GM19468 (cell line): ENCODE data around the gene GPRIN3.
"Not testable (repeated sequence)": the region's sequence is repeated elsewhere in the genome, so short reads cannot be mapped to it uniquely, and the experiment has no call there.

Experiments
- ATAC-seq: cut with Tn5 transposase; IDR thresholded peaks from one replicate; pipeline ENCODE4 v1.9.1; 2021; ENCODE audit warnings: mild to moderate bottlenecking, moderate library complexity, moderate number of reproducible peaks; ENCODE audit not compliant: unreplicated experiment; ENCODE audit errors: extremely low read depth

The GPRIN3 gene

DNA sequence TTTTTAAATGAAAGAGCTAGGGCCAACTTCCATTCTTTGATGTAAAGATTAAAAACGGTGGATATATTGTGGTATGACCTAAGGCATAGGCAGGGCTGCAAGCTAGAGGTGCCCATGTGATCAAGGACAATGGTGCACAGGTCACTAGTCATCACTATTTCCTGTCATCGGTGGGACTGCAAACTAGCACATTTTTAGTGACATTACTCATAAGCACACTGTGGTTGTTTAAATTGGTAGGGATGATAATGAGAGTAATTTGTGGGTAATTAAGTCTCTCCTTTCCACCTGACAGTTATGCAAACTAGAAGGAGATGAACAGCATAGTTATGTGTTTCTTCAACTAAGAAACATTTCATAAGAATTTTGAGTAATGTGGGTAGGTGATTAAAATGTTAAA is 85.4 kb downstream of the GPRIN3 start:
- no peak for ATAC-seq

DNA sequence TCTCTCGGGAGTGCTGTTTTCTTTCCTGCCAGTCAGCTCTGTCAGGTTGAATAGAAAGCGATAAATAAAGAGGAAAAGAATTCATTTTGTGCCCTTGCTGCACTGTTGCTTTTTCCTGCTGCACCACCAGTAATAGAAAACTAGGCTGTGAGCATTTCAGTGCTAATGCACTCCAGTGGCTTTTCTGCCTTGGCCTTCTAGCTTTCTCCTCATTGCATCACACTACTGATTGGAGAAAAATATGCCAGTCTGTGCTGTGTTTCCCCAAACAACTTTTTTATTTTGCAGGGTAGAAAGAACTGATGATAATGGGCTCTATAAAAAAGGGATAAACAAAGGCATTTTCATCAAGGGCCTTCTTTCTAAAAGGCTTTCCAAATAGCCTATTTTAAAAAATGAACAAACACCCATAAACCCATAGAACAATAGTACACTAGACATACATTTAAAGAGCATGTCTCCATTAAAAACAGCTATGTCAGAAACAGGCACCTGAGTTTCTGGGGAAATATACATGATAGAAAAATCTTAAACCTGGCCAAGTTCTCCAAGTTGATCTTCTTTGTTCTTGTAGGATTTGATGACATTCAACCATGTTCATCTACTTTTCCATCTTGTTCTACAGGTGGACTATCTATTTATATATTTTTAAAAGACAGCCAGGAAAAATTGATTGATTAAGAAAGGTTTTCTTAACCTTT is 86.3 kb downstream of the GPRIN3 start:
- ATAC-seq: no peak

DNA sequence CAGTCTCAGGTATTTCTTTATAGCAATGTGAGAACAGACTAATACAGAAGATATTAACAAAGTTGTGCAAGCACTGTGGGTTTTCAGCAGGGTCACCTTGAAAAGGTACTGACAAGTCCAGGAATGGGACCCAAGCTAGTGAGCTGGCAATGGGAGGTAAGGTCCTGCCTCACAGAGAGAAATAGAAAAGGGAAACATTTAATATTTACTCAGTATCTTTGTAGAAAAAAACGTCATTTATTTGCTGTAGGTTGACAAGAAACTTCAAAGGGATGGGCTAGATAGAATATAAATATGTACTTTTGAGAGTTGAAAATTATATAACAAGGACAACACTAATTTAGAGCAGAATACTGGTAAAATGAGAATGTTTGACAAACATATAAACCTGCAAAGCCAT is 89.0 kb downstream of the GPRIN3 start:
- no peak for ATAC-seq

DNA sequence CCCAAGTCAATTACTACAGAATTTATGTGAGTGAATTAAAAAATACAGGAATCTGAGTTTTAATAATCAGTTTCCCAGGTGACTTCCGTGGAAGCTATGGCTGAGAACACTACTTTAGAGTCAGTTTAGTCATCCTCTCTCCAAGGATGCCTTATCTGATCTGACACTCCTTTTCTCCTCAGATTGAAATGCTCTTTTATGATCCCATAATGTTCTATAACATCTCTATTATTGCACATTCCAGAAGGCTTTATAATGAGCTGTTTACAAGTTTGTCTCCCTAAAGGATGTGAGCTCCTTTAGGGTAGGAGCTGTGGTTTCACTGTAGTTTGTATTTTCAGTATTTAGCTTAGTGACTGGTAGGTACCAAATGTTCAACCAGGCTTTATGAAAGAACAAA is 90.0 kb downstream of the GPRIN3 start:
- ATAC-seq: no peak

DNA sequence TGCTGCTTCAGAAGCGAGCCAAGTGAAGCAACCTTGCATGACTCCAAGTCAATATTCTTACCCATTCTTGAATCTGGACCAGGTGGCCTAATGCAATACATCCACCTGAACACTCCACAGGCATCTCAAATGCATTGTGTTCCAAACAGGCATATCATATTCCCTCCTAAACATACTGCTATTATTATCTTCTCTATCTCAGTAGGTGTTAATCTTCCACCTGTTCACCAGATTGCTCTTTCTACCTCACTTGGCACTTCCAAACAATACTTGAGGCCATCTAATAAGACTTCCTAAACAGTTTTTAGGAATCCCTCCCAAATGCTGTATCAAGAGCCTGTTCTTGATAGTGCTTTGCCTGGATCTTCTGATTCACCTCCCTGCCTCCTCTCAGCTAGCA is 90.7 kb downstream of the GPRIN3 start:
- ATAC-seq: no peak

DNA sequence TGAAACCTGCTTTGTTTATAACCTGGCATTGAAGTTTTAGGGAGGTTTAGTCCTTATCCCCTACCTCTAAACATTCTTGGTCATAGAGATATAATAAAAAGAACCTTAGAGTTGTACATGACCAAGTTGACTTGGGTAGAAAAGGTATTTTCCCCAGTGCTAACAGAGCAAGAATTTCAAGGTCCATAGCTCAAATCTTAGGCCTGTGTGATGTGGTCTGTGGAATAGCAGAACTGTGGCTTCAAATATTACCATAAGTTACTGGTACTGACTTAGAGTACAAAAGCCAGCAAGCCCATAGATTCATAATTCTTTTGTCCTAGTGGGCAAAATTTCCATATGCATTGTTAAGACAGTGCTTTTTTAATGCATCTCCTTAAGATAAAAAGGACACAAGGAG is 91.2 kb downstream of the GPRIN3 start:
- ATAC-seq: no peak

DNA sequence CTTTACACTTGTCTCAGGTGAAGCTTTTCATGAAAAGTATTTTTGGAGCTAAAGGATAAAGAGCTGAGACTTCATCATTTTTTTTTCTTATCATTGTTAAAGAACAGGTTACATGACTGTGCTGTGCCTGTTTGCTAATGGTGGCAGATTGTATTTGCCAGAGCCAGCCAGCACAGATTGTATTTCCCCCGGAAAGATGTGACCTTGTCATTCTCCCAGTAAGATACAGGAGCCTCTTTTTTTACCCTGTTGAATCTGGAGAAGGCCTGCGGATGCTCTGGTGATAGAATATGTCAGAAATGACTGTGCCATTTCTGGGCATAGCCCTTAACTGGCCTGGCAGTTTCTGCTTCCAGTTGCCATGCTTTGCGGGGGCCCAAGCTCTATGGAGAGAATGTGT is 91.9 kb downstream of the GPRIN3 start:
- no peak for ATAC-seq

DNA sequence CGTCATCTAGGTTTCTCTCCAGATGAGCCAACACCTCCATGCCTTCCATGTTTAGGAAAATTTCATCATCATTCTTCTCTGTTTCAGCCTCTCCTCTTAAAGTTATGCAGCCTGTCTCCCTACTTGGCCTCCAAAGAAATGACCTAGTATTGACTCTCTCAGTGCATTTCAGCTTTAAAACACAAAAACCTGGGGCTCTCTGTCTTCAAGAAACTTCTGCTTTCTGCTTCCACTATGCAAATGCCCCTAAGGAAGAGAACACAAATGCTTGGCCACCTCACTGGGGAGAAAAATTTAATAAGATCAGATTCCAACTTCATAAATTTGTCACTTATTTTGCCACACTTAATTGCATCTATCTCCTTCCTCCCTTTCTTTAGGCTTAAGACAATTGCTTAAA is 93.3 kb downstream of the GPRIN3 start:
- ATAC-seq: no peak

DNA sequence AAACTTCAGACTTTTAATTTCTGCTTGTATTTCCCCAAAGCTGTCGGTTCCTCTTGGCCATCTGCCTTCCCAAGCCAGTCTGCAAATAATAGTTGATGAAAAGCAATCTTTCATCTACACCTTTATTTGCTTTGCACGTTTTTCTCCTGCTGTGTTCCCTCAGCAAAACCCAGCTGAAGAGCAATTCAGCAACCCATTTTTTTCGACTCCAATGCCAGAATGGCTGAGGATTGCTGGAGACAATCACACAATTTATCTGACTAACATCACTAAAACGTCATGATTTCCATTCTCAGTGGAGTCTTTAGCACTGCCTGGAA is 94.3 kb downstream of the GPRIN3 start:
- ATAC-seq: no peak

DNA sequence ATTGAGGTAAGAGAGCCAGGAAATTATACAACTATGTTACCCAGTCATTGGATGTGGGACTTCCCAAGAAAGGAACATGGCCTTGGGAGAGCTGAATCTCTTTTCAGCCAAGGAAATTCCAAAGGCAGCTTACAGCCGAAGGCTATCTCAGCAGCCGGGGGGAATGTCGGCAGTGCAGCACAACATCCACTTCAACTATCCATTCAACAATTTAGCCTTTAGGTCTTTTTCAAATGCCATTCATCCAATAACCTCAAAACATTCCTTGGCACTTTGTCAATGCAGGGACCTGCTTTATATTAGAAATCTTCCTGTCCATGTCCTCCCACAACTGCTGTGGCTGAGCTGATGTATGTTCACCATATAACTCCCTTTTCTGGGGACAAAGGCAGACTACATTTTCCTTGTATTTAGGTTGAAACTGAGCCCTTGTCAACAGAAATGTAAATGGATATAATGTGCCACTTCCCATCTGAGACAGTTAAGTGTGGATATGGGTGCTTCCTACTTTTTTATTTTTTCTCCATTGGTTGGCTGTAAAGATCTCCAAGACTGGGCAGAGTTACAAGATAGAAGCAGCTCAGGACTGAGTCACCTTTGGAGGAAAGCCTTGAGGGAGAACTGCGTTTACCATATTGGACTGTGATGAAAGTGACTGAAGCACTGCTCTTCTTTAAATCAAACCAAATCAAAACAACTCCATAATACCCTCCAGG is 94.8 kb downstream of the GPRIN3 start:
- no peak for ATAC-seq

DNA sequence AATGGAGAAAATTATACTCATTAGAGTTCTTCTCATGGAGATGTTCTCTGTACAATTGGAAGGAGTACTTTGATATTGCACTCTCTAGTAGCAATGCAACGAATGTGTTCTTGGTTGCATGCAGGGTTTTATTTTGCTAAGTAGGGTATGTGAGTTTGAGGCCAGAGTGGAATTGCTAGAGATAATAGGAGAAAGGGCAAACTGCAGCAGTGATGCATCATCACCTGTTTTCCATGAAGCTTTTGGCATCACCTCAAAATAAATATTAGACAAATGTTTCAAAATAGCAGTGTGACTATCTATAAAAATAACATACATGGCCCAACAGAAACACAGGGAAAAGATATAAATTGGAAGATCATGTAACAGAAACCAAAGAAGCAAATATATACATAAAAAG is 103.0 kb downstream of the GPRIN3 start:
- ATAC-seq: no peak

DNA sequence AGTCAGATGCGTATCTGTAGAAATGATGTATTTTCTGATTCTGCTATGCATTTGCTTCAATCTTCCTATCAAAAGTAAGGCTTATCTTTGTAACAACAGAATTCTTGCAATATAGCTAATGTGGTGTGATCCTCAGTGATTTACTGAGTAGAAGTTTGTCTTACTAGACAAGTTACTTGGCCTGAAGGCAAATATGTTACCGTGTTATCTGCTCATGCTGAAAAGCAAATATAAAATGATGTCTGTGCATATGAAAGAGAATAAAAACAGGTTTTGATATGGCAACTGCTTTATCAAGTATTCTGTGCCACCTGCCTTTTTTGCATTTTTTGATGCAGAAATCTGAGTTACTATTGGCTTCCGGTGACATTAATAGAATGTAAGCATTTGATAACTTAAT is 103.7 kb downstream of the GPRIN3 start:
- no peak for ATAC-seq

DNA sequence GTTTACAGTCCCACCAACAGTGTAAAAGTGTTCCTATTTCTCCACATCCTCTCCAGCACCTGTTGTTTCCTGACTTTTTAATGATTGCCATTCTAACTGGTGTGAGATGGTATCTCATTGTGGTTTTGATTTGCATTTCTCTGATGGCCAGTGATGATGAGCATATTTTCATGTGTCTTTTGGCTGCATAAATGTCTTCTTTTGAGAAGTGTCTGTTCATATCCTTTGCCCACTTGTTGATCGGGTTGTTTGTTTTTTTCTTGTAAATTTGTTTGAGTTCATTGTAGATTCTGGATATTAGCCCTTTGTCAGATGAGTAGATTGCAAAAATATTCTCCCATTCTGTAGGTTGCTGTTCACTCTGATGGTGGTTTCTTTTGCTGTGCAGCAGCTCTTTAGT is 108.2 kb downstream of the GPRIN3 start:
- ATAC-seq: not testable (repeated sequence)

DNA sequence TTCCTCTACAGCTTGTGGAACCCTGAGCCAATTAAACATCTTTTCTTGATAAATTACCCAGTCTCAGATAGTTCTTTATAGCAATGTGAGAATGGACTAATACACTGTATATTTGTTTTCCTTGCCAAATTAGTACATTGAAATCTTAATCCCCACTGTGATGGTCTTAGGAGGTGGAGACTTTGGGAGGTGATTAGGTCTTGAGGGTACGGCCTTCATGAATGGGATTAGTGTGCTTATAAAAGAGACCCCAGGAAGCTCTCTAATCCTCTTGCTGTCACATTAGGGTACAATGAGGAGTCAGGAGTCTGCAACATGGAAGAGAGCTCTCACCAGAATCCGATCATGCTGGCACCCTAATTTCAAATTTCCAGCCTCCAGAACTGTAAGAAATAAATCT is 109.7 kb downstream of the GPRIN3 start:
- no peak for ATAC-seq

DNA sequence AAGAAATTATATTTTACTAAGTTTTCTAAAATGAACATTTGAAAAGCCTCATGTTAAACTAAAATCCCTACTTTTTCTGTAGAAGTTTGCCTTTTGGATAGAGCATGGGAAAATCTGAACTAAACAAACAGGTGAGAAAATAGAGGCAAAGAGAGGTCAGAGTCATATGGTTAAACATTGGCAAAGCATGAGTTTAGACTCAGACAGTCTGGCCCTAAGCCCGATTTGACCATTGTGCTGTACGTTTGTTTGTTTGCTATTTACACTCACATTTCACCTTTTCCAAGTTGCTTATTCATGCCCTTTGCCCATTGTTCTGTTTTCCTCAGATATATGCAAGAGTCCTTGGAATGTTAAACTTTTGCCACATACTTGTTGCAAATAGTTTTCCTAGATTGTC is 110.9 kb downstream of the GPRIN3 start:
- no peak for ATAC-seq

DNA sequence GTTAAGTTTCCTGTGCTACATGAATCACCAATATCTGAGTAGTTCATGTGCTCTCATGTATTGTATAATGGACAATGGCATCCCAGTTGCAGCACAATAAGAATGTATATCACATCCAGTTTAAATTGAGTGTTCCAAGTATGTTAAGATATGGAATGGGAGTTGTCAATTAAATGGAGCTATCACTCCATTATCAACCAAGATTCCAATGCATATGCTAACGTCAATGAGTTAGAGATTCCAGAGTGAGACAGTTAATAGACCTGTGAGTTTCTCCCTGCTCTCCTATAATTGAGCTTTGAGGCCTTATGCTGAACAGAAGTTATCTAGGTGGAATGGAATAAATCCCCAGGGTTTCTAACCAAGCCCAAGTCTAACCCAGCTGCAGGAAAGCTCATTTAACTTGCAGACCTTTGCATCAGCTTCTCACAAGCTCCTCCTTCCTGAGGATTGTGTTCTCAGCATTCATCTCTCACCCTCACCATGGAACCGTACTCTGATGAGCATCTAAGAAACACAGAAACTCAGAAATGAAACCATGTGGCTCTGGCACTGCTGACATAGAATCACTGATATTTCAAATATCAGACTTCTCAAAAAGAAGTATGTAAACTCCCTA is 111.4 kb downstream of the GPRIN3 start:
- no peak for ATAC-seq

DNA sequence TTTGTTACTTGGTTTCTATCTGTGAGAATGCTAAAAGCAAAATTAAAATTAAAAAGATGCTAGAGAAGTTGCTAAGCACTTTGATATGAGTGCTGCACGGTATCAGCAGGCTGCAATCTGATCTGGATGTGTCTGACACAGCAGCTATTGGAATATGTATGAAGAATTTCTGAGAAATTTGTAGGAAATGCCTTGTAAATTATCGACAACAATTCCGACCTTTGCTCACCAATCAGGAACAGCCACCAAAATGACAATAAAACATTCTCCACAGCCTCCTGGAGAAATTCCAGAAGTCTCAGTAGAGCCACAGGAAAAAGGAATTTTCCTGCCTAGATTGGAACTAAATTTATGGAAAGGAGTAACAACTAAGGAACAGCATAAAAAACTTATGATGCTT is 113.8 kb downstream of the GPRIN3 start:
- no peak for ATAC-seq
